Psoas muscle (tissue), 8 donors: ENCODE measurements around the gene ANKS4B. TPM values are rescaled to one million over a fixed set of nuclear protein-coding genes. Genes with fewer than 3 reads are reported as not detected.
"Not testable (repeated sequence)": the region's sequence is repeated elsewhere in the genome, so short reads cannot be mapped to it uniquely, and the experiment has no call there.

Source experiments
- ATAC-seq, 4 donors: fragments of 200-7000 bp; cut with Tn5 transposase; one replicate each; pipeline ENCODE4 v1.9.1; 2020; ENCODE audit warnings: moderate library complexity in 3 of 4, mild to moderate bottlenecking in 2 of 4
- DNase-seq, 2 donors: peaks; one replicate each; pipeline ENCODE4 v3.0.0-alpha.2; 2020
- H3K27ac ChIP-seq: fragments of 200-600 bp; one replicate; pipeline ENCODE4 v1.8.0; 2022
- H3K27me3 ChIP-seq, 3 donors: fragments of 200-600 bp in 1 of 3; one replicate each; pipeline versions ENCODE4 v1.6.1 to v1.8.0; 2013 to 2022; ENCODE audit warnings: low read length in 2 of 3, mild to moderate bottlenecking in 2 of 3, moderate library complexity in 1 of 3; ENCODE audit not compliant: insufficient read depth in 3 of 3
- H3K36me3 ChIP-seq, 2 donors: fragments of 200-600 bp in 1 of 2; one replicate each; pipeline versions ENCODE4 v1.6.1 to v1.8.0; 2013 to 2022; ENCODE audit warnings: low read depth in 1 of 2, mild to moderate bottlenecking in 1 of 2, moderate library complexity in 1 of 2; ENCODE audit not compliant: insufficient read depth in 1 of 2
- H3K4me1 ChIP-seq: fragments of 200-600 bp; one replicate; pipeline ENCODE4 v1.8.0; 2022
- H3K4me3 ChIP-seq: fragments of 200-600 bp; one replicate; pipeline ENCODE4 v1.8.0; 2022; ENCODE audit warnings: mild to moderate bottlenecking
- H3K9me3 ChIP-seq: fragments of 200-600 bp; one replicate; pipeline ENCODE4 v1.8.0; 2022
- CTCF ChIP-seq: fragments of 200-600 bp; IDR thresholded peaks from one replicate; pipeline ENCODE4 v1.8.0; 2022; ENCODE audit warnings: antibody characterized with exemption
- WGBS, 3 donors: extraction: QIAGEN DNeasy Blood & Tissue Kit; methylation state at CpG; one replicate each; pipeline versions ENCODE4 v1.1.6 to v1.1.7; 2013; 5-methylcytosine and 5-hydroxymethylcytosine counted together
- intact Hi-C, 2 donors: fragments of 100-400 bp; cut with DNase I; formaldehyde crosslinking; loops; one replicate each; pipeline versions ENCODE4 v1.11.0 to v1.14.2; 2022
- polyA plus RNA-seq, 3 donors: library from polyadenylated mRNA; stranded (reverse); fragments of 200-250 nt; gene quantifications; one replicate each; pipeline ENCODE4 v1.2.3, GENCODE V29; 2013
- total RNA-seq, 4 donors: library from RNA; stranded (reverse); fragmentation: NEBNext Ultra II Directional in 2 of 4; extraction: Animal tissue kit (Norgen Biotek cat#: 25700) in 2 of 4; gene quantifications; one replicate each; pipeline versions ENCODE4 v1.2.1 to v1.2.4, GENCODE V29; 2021 to 2023
- donor health status: healthy with polysubstance abuse.
- donor health status: DM: no; HTN: no; CAD: no; lungs with moderate emphysema.
- donor health status: Bipolar disorder and iron deficiency.
- donor health status: healthy.
- donor health status: DM: yes; HTN: yes; CAD: no.
- donor health status: DM: no; HTN: no; CAD: no.
- donor health status: DM: no; HTN: no; CAD: no.
- donor health status: DM: yes; HTN: yes; CAD: no.

The ANKS4B gene
- total and polyA plus RNA-seq, 7 donors: 0.01 TPM; not detected in 6

- Histone ChIP-seq H3K27me3 (peaks cover 0 to 42% (median 0%) of the 10 kb centered on the region in 3 donors), H3K9me3 (no peaks in the 10 kb centered on the region), H3K4me3 (no peak overlapping the region), H3K27ac (no peak overlapping the region), H3K4me1 (peaks cover 4% of the 10 kb centered on the region), H3K36me3 (no peaks in the 10 kb centered on the region)
- WGBS, 3 donors: 73 to 75% (median 74%) methylated on average over 7 of the region's 7 CpGs
- no peak for TF ChIP-seq CTCF
- DNase-seq (no peak), ATAC-seq (no peak)
- intact Hi-C loops: no loop called here
Measured at GRCh38 chr16:21281698-21282389, 48.3 kb downstream of the ANKS4B start.

- Histone ChIP-seq H3K36me3 (no peaks in the 10 kb centered on the region), H3K4me3 (peak overlapping the region; percentile 60), H3K27me3 (peaks cover 0 to 37% (median 3%) of the 10 kb centered on the region in 3 donors), H3K27ac (no peak overlapping the region), H3K9me3 (no peaks in the 10 kb centered on the region), H3K4me1 (no peaks in the 10 kb centered on the region)
- DNase-seq: peak; percentile 45 to 49
- intact Hi-C loops: no loop called here
- peak; percentile 20 for TF ChIP-seq CTCF
- WGBS, 3 donors: 4 to 5% (median 4%) methylated on average over 53 to 67 of the region's 67 CpGs
- peak; percentile 46 to 84 (median 64) for ATAC-seq
Measured at GRCh38 chr16:21283521-21284289, 50.2 kb downstream of the ANKS4B start.

- H3K36me3 ChIP-seq: no peaks in the 10 kb centered on the region
- H3K9me3 ChIP-seq: no peaks in the 10 kb centered on the region
- peaks cover 0 to 37% (median 3%) of the 10 kb centered on the region in 3 donors for H3K27me3 ChIP-seq
- no peak for DNase-seq
- H3K4me1 ChIP-seq: no peaks in the 10 kb centered on the region
- H3K27ac ChIP-seq: no peak overlapping the region
- no peak for ATAC-seq
- peak overlapping the region; percentile 60 for H3K4me3 ChIP-seq
- intact Hi-C loops: no loop called here
- no peak for TF ChIP-seq CTCF
- WGBS, 3 donors: 85 to 88% (median 88%) methylated on average over 4 of the region's 4 CpGs
Measured at GRCh38 chr16:21284414-21284813, 50.9 kb downstream of the ANKS4B start.

- intact Hi-C loops: no loop called here
- no peaks in the 10 kb centered on the region for H3K4me1 ChIP-seq
- no peak overlapping the region for H3K27ac ChIP-seq
- DNase-seq (no peak), ATAC-seq (no peak)
- 28 to 33% (median 33%) methylated on average over 1 of the region's 1 CpG for whole genome bisulfite sequencing, 3 donors
- H3K4me3 ChIP-seq: no peak overlapping the region
- no peaks in the 10 kb centered on the region for H3K9me3 ChIP-seq
- no peaks in the 10 kb centered on the region for H3K36me3 ChIP-seq
- peaks cover 0 to 37% (median 3%) of the 10 kb centered on the region in 3 donors for H3K27me3 ChIP-seq
- no peak for TF ChIP-seq CTCF
Measured at GRCh38 chr16:21285314-21285713, 51.8 kb downstream of the ANKS4B start.

- H3K4me1 ChIP-seq, H3K4me3 ChIP-seq, H3K9me3 ChIP-seq, H3K36me3 ChIP-seq, intact Hi-C loops, H3K27ac ChIP-seq, ATAC-seq, DNase-seq: not testable (repeated sequence)
- 90 to 96% (median 94%) methylated on average over 3 of the region's 3 CpGs for WGBS, 3 donors
- peaks cover 0 to 33% (median 3%) of the 10 kb centered on the region in 3 donors for H3K27me3 ChIP-seq
Measured at GRCh38 chr16:21289789-21290188, 56.3 kb downstream of the ANKS4B start.
